AG04449 (cell line): Measurements from ENCODE around the gene POMP.
A peak's percentile ranks its signal among the peaks of the same experiment; 100 is the strongest.

Experiments used
- CTCF ChIA-PET: fragments of 350-600 bp; formaldehyde crosslinking; extraction: SDS; loops from one replicate; lab custom pipeline; 2021; ENCODE audit warnings: antibody characterized with exemption; lab: Yijun Ruan, JAX
- POLR2A ChIA-PET: fragments of 400-600, 350-600 bp; formaldehyde crosslinking; extraction: SDS; loops from one replicate; lab custom pipeline; 2020; ENCODE audit warnings: antibody characterized with exemption, inconsistent platforms; lab: Yijun Ruan, JAX
- DNase-seq: peaks from one replicate; pipeline ENCODE4 v3.0.0-alpha.2; 2010; ENCODE audit warnings: low read depth, low spot score
- H3K4me3 ChIP-seq: 2 replicates; pipeline ENCODE4 v1.5.1; 2011; ENCODE audit warnings: low read depth, mild to moderate bottlenecking, control low read depth, low read length
- CTCF ChIP-seq: IDR thresholded peaks from one replicate; pipeline ENCODE4 v1.5.1; 2011; ENCODE audit warnings: mild to moderate bottlenecking, moderate library complexity, low read length, control low read depth, inconsistent platforms; ENCODE audit not compliant: insufficient read depth; ENCODE audit errors: missing control alignments

The POMP gene

GRCh38 chr13:28658796-28659620 lies at the start of gene POMP:
Gene POMP, plus strand, starts transcription at chr13:28659130. Its CDS starts 55 bp downstream, at chr13:28659185.
- POLR2A ChIA-PET: interaction anchor here (0.6 to 1.5 kb wide), 5 partner anchors 13 to 170 kb away, joined by 3 to 4 read pairs (median 3); no protein-coding TSS in a partner anchor
- peak; percentile 80 for DNase-seq
- no peak for TF ChIP-seq CTCF
- CTCF ChIA-PET: interaction anchor here (1.0 to 4.9 kb wide), 9 partner anchors 14 to 358 kb away, joined by 3 to 24 read pairs (median 4); no protein-coding TSS in a partner anchor
- H3K4me3 ChIP-seq: peak within 1 kb of the TSS; percentile 97

- TF ChIP-seq CTCF: no peak
- CTCF ChIA-PET: interaction anchor here (0.7 kb wide), 1 partner anchor 14 kb away, joined by 3 read pairs; no protein-coding TSS in a partner anchor
These were observed 49.5 kb upstream of the POMP start for GRCh38 chr13:28609381-28609780.

GRCh38 chr13:28609926-28610325 lies 49.0 kb upstream of the POMP start:
- peak; percentile 24 for DNase-seq
- ChIA-PET POLR2A (no interaction called here), CTCF (interaction anchor here (0.7 kb wide), 1 partner anchor 14 kb away, joined by 3 read pairs; no protein-coding TSS in a partner anchor)
- no peak overlapping the region for H3K4me3 ChIP-seq
- no peak for TF ChIP-seq CTCF

More at GRCh38 chr13:28609381-28609780, 49.5 kb upstream of the POMP start:
- DNase-seq: no peak
- POLR2A ChIA-PET: no interaction called here
- no peak overlapping the region for H3K4me3 ChIP-seq

- H3K4me3 ChIP-seq: no peak overlapping the region
- no peak for DNase-seq
- ChIA-PET POLR2A (interaction anchor here (0.7 kb wide), 1 partner anchor 78 kb away, joined by 4 read pairs; no protein-coding TSS in a partner anchor), CTCF (interaction anchor here (0.8 to 1.4 kb wide), 2 partner anchors 10 to 18 kb away, joined by 3 read pairs; no protein-coding TSS in a partner anchor)
- TF ChIP-seq CTCF: no peak
These were observed 47.9 kb upstream of the POMP start for GRCh38 chr13:28610996-28611395.

- no peak for TF ChIP-seq CTCF
- H3K4me3 ChIP-seq: no peak overlapping the region
- POLR2A ChIA-PET: no interaction called here
- CTCF ChIA-PET: interaction anchor here (1.4 kb wide), 1 partner anchor 9 kb away, joined by 3 read pairs; no protein-coding TSS in a partner anchor
- DNase-seq: no peak
These were observed 47.2 kb upstream of the POMP start for GRCh38 chr13:28611654-28612131.

- POLR2A ChIA-PET: no interaction called here
- no peak for TF ChIP-seq CTCF
These were observed 45.4 kb upstream of the POMP start for GRCh38 chr13:28613562-28613961.

More at GRCh38 chr13:28613562-28613961, 45.4 kb upstream of the POMP start:
- no peak for DNase-seq
- no peak overlapping the region for H3K4me3 ChIP-seq
- CTCF ChIA-PET: no interaction called here
